ENCODE data around the gene TRABD2A.

DNA sequence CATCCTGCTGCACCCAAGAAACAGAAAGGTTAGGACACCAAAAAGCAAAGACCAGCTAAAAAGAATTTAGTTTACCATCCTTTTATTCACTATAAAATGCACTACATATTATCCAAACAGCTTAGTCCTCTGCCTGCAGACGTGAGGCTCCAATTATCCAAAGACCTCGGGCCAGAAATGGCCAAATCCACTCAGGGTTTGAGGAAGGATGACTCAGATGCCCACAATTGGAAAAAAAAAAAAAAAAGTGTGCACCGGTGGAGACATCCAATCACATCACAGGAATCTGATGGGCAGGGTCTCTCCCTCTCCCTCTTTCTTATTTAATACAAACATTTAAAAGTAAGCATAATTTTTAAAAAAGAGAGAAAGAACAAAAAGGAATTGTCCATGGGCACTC is 65.7 kb downstream of the TRABD2A start:
- TF ChIP-seq CTCF (conservative IDR thresholded peaks at IDR 0.05; ENCODE audit: low read length) = no peak
- no peak for TF ChIP-seq EZH2phosphoT487 (IDR thresholded peaks at IDR 0.05; ENCODE audit: borderline replicate concordance)

Data from Loucy (cell line).